Activated CD4-positive, alpha-beta memory T cell treated with anti-CD3 and anti-CD28 coated beads, Interleukin-2, amount 10 ng/mL, durations not matched to agents 7 days and 5 days (primary cell): ENCODE results near the gene WNT1. TPM values are rescaled to one million over a fixed set of nuclear protein-coding genes. Genes with fewer than 3 reads are reported as not detected.

Experiments used
- CTCF ChIA-PET: fragments of 350-600 bp; sonication (Branson Sonifier 250); formaldehyde crosslinking; loops from one replicate; lab custom pipeline; 2021; ENCODE audit warnings: antibody characterized with exemption, inconsistent platforms; lab: Charles Lee
- POLR2A ChIA-PET: fragments of 350-600 bp; sonication (Branson Sonifier 250); formaldehyde crosslinking; loops from one replicate; lab custom pipeline; 2021; ENCODE audit warnings: antibody characterized with exemption; lab: Charles Lee
- DNase-seq: peaks from one replicate; pipeline ENCODE4 v3.0.0-alpha.2; 2020
- H3K27ac Mint-ChIP-seq: one replicate; pipeline ENCODE4 v1.8.0; 2021; ENCODE audit warnings: mild to moderate bottlenecking, mixed read lengths
- H3K27me3 Mint-ChIP-seq: one replicate; pipeline ENCODE4 v1.8.0; 2021; ENCODE audit warnings: mixed read lengths
- H3K36me3 Mint-ChIP-seq: one replicate; pipeline ENCODE4 v1.8.0; 2021; ENCODE audit warnings: low read depth, mixed read lengths
- H3K4me1 Mint-ChIP-seq: one replicate; pipeline ENCODE4 v1.8.0; 2021; ENCODE audit warnings: mixed read lengths
- H3K4me3 Mint-ChIP-seq: one replicate; pipeline ENCODE4 v1.8.0; 2021; ENCODE audit warnings: mild to moderate bottlenecking, mixed read lengths
- H3K9me3 Mint-ChIP-seq: one replicate; pipeline ENCODE4 v1.8.0; 2021; ENCODE audit warnings: mixed read lengths
- total RNA-seq, 2 experiments: library from RNA; stranded (reverse); gene quantifications; one replicate each; pipeline ENCODE4 v1.2.3, GENCODE V29; 2021

Gene WNT1
- total RNA-seq, 2 experiments from 2014 or later = 0.33 to 0.73 TPM

DNA sequence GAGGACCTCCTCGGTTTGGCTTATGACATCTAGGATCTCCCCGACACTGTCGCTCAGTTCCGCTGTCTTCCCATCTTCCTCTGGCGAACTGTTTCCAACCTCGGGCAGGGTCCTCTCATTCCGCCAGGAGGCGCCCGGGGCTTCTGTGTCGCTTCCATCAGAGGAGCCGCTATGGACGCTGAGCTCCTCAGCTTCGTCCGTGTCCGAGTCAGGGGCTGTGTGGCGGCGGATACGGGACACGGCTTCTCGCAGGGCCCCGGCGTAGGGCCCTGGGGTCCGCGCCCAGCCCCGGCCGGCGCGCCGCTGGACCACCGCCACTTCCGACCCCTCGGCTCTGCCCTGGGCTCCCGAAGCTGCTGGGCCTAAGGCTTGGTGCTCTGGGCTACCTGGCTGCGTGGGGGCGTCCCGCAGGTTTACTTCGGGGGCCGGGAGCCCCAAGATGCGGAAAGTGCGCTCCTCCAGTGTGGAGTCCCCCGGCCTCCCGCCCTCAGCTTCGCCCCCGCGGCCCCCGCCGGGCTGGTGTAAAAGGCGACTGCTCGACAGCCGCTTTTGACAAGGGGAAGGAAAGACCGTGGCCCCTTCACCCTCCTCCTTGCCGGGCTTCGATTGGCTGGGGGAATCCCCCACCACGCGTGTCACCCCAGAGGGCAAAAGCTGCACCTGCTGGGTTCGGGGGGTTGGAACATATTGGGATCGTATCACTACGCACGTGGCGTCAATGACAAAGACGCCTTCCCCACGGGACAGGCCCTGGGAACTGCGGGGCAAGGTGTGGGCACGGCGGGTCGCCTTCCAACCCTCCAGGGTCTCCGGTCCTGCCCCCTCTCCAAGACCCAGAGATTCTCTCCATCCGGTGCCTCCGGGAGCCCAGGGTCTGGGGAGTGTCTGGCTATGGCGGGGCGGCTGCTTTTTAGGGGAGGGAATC, 18.9 kb downstream of the WNT1 start:
- CTCF ChIA-PET = interaction anchor here (0.5 to 10.7 kb wide), 24 partner anchors 8 to 648 kb away, joined by 3 to 116 read pairs (median 4); partner anchors contain the start of genes DDX23, DHH, LMBR1L and PRKAG1
- Mint-ChIP-seq H3K4me3 (peak overlapping the region; percentile 16), H3K27ac (no peak overlapping the region), H3K4me1 (peaks cover 33% of the 10 kb centered on the region), H3K36me3 (peaks cover 17% of the 10 kb centered on the region), H3K27me3 (peaks cover 60% of the 10 kb centered on the region), H3K9me3 (no peaks in the 10 kb centered on the region)
- POLR2A ChIA-PET = interaction anchor here (0.6 to 8.2 kb wide), 9 partner anchors 9 to 140 kb away, joined by 3 to 96 read pairs (median 3); partner anchors contain the start of genes FKBP11, PRKAG1 and TUBA1B
- peak; percentile 68 for DNase-seq

DNA sequence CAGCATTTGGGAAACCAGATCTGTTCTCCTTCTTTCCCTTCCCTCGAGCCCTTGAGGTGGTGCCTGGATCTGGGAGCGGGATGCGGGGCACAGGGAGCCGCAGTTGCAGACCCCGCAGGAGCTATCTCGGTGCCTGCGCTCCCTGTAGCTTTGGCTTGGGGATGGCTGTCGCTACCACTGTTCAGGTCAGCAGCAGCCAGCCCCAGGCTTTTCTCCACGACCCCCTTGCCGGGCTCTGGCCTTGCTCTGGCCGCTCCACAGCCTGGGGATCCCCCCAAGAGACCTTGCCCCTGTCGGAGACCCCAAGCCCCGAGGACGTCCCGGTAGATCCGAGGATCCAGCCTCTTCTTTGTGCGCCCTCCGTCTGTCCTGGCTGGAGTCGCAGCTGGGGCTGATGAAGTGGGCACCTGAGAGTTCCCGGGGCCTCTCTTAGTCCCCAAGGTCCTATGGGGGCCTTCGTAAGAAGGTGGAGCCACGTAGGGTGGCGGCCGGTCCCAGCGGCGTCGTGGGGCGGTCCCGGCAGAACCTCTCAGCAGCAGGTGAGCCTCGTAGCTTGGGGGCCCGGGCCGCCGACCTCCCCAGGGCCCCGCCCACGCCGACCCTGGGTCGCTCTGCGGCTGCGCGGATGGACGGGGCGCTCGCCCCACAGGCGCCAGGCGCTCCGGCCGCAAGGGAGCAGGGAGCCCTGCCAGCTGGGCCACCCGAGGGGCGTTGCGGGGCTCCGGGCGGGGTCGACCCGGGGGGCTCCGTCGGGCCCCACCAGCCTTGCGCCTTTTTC, 19.8 kb downstream of the WNT1 start:
- H3K27me3 Mint-ChIP-seq = peaks cover 55% of the 10 kb centered on the region
- DNase-seq = no peak
- H3K9me3 Mint-ChIP-seq = no peaks in the 10 kb centered on the region
- H3K4me3 Mint-ChIP-seq = peak overlapping the region; percentile 53
- peaks cover 33% of the 10 kb centered on the region for H3K4me1 Mint-ChIP-seq
- peaks cover 23% of the 10 kb centered on the region for H3K36me3 Mint-ChIP-seq
- no peak overlapping the region for H3K27ac Mint-ChIP-seq
- CTCF ChIA-PET = interaction anchor here (0.8 to 10.7 kb wide), 15 partner anchors 9 to 182 kb away, joined by 3 to 116 read pairs (median 5); partner anchors contain the start of genes DDX23, DHH, LMBR1L and PRKAG1
- POLR2A ChIA-PET = interaction anchor here (0.9 to 8.2 kb wide), 7 partner anchors 17 to 140 kb away, joined by 3 to 96 read pairs (median 3); partner anchors contain the start of genes ARF3, PRKAG1 and TUBA1B

DNA sequence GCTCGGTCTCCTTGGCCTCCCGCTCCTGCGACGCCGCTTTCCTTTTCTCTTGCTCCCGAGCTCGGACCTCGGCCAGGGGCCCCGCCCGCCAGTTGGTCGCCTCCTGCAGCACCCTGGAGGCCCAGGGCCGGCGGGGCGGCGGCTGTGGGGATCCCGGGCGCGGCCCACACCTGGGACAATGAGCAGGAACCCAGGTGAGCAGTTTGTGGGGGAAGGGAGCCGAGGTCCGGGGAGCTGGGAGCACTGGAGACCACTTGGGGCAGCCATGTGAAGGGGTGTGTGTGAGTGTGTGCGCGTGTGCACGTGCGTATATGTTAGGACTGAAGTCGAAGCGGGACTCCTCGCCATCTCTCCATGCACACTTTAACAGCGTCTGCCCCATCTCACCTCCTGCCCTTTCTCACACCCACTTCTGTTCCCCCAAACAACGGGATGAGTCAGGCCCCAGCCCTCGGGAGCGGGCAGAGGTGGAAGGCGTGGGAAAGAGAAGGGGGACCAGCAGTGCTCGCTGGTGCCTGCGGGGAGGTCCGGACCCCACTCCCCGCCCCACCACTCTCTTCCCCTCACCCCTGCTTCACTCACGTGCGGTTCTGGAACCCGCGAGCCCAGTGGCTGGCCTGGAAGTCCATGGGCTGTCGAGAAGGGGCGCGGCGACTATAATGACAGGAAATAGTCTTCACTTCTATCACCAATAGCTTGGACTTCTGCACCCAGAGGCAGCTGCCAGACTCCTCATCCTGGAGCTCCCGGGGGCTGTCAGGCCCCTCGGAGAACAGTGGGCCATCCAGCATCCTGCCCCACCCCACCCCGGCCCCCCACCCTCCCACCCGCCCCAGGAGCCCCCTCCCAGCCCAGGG, 20.6 kb downstream of the WNT1 start:
- H3K27me3 Mint-ChIP-seq = peaks cover 51% of the 10 kb centered on the region
- peaks cover 33% of the 10 kb centered on the region for H3K4me1 Mint-ChIP-seq
- ChIA-PET CTCF (interaction anchor here (1.1 to 10.7 kb wide), 10 partner anchors 10 to 146 kb away, joined by 3 to 116 read pairs (median 22); partner anchors contain the start of genes DDX23, DHH and PRKAG1), POLR2A (interaction anchor here (0.9 to 8.2 kb wide), 7 partner anchors 9 to 132 kb away, joined by 3 to 96 read pairs (median 3); partner anchors contain the start of genes ARF3, PRKAG1 and WNT1)
- DNase-seq = no peak
- peak overlapping the region; percentile 53 for H3K4me3 Mint-ChIP-seq
- no peaks in the 10 kb centered on the region for H3K9me3 Mint-ChIP-seq
- H3K36me3 Mint-ChIP-seq = peaks cover 30% of the 10 kb centered on the region
- no peak overlapping the region for H3K27ac Mint-ChIP-seq

DNA sequence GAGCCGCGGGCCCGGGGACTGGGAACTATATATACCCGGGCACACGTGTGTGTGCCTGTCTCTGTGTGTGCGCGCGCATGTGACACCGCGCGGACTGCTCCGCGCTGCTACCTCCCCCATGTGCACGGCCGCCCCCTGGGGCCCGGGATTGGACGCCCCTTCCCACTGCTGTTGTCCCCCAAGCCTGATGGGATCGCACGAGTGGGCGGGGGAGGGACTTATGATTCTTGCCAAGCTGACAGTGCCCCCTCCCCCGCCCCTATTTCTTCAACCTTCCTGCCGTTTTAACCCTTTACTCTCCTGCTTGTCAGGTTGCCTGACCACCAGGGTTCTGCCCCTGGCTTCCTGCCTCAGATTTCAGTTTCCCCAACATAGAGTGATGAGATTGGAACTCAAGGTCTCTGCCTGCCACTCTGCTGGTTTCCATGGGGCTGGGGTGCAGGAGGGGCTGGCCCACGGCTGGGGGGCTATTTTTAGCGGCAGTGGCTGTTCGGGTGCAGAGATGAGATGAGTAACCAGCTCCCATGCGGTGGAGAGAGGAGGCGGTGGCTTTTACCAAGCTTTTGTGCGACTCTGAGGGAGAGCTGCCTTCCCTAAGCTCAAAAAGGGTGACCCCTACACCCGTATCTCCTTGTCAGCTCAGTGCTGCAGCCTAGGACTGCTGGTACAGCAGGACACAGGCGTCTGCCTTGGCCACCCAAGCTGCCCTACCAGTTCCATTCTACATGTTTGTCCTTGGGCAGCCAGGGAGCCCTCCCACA, 21.4 kb downstream of the WNT1 start, which contains the start of gene DDN:
DDN (minus strand) TSS at position 5 of the 761 bp plus-strand sequence. CDS start 88 bp downstream, outside the sequence.
- CTCF ChIA-PET = interaction anchor here (1.1 to 10.7 kb wide), 7 partner anchors 11 to 95 kb away, joined by 3 to 116 read pairs (median 7); partner anchors contain the start of genes DHH and PRKAG1
- peak; percentile 43 for DNase-seq
- peak within 1 kb of the TSS; percentile 56 for H3K4me3 Mint-ChIP-seq
- H3K4me1 Mint-ChIP-seq = peaks cover 33% of the 10 kb centered on the region
- H3K36me3 Mint-ChIP-seq = peaks cover 33% of the 10 kb centered on the region
- peaks cover 42% of the 10 kb centered on the region for H3K27me3 Mint-ChIP-seq
- no peak within 1 kb of the TSS for H3K27ac Mint-ChIP-seq
- POLR2A ChIA-PET = interaction anchor here (0.7 to 8.2 kb wide), 8 partner anchors 9 to 147 kb away, joined by 3 to 96 read pairs (median 4); partner anchors contain the start of genes PRKAG1 and WNT1
- H3K9me3 Mint-ChIP-seq = no peaks in the 10 kb centered on the region

DNA sequence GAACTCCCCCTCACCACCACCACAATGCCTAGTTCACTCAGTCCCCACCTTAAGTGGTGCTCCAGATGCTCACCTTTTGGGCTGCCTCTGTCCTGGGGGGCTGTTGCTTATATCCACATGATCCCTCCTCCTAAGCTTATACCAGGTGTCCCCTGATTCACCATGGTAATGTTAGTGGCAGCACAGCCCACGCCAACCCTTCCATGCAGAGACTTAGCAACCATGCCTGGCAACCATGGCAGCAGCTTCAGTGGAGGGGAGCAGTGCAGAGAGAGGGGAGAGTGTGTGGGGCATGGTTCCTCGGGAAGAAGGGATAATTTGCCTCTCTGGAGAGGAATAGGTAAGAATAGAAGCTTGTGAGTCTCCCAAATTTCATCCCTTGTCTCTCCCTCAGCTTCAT, 22.2 kb downstream of the WNT1 start:
- no peaks in the 10 kb centered on the region for H3K9me3 Mint-ChIP-seq
- H3K27ac Mint-ChIP-seq = no peak overlapping the region
- POLR2A ChIA-PET = interaction anchor here (0.7 to 8.2 kb wide), 4 partner anchors 12 to 130 kb away, joined by 4 to 96 read pairs (median 5); partner anchors contain the start of gene PRKAG1
- DNase-seq = no peak
- CTCF ChIA-PET = interaction anchor here (0.5 to 10.7 kb wide), 7 partner anchors 12 to 793 kb away, joined by 4 to 116 read pairs (median 7); partner anchors contain the start of genes DHH and PRKAG1
- no peak overlapping the region for H3K4me3 Mint-ChIP-seq
- H3K4me1 Mint-ChIP-seq = peaks cover 30% of the 10 kb centered on the region
- H3K36me3 Mint-ChIP-seq = peaks cover 41% of the 10 kb centered on the region
- H3K27me3 Mint-ChIP-seq = peaks cover 37% of the 10 kb centered on the region

DNA sequence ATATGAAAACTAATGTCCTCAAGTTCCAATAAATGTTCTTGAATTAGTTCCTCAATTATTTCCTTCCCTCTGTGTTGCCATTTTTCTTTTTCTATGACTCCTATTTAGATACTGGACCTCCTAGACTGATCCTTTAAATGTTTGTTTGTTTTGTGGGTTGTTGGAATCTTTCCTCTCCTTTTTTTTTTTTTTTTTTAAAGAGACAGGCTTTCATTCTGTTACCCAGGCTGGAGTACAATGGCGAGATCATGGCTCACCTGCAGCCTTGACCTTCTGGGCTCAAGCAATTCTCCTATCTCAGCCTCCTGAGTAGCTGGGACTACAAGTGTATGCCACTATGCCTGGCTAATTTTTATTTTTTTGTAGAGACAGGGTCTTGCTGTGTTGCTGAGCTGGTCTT, 30.8 kb downstream of the WNT1 start:
- Mint-ChIP-seq H3K9me3 (no peaks in the 10 kb centered on the region), H3K27me3 (no peaks in the 10 kb centered on the region), H3K4me1 (no peaks in the 10 kb centered on the region), H3K27ac (no peak overlapping the region), H3K4me3 (no peak overlapping the region), H3K36me3 (peaks cover 41% of the 10 kb centered on the region)
- ChIA-PET POLR2A (interaction anchor here (0.8 kb wide), 1 partner anchor 9 kb away, joined by 3 read pairs; no protein-coding TSS in a partner anchor), CTCF (interaction anchor here (1.2 to 1.7 kb wide), 3 partner anchors 11 to 21 kb away, joined by 4 to 10 read pairs (median 6); no protein-coding TSS in a partner anchor)
- no peak for DNase-seq

DNA sequence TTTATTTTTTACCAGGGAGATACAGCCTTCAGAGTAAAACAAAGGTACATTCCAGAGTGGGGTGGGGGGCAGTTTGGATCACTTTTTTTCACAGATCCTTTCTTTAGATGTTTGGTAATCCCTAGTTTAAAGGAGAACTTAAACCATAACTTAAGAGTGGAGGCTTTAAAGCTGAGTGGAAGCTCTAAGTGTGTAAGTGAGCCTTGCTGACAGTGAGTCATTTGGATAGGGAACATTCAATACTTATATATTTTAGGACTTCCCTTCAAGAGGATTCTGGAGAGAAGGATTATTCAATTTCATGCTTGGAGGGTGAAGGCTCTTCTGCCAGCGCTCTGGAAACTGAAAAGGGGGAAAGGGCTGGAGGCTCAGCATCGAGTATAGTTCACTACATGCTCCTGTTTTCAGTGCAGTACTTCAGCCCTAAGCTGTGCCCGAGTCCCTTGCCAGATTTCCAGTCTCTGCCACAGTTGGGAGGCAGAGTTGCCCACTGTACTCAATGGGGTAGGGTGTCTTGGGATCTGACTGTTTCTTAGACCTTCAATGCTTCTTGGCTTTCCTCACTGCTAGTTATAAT, 32.1 kb downstream of the WNT1 start:
- Mint-ChIP-seq H3K9me3 (no peaks in the 10 kb centered on the region), H3K4me3 (no peak overlapping the region), H3K27ac (no peak overlapping the region), H3K36me3 (peaks cover 35% of the 10 kb centered on the region), H3K27me3 (no peaks in the 10 kb centered on the region), H3K4me1 (peaks cover 8% of the 10 kb centered on the region)
- DNase-seq = no peak
- ChIA-PET CTCF (interaction anchor here (1.7 to 8.4 kb wide), 2 partner anchors 22 kb away, joined by 10 to 40 read pairs; no protein-coding TSS in a partner anchor), POLR2A (no interaction called here)

DNA sequence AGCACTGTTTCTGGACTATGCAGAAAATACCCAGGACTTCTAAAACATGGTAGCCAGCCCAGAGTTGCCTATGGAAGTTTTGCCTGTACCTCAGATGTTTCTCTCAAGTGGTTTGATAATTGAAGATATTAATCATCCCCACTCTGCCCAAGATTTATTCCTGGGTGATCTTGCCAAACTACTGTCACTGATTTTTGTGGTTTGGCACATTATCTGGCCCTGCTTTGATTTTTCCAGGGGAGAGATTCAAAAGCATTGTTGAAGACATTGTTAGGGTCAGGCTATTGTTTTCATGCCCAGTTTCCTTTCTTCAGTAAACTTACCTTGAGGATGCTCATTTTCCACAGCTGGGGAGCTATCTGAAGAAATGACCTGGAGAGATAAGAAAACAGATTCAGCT, 34.6 kb downstream of the WNT1 start:
- no peak for DNase-seq
- CTCF ChIA-PET = interaction anchor here (1.4 to 8.4 kb wide), 3 partner anchors 14 to 31 kb away, joined by 4 to 116 read pairs (median 40); partner anchors contain the start of gene DDN
- POLR2A ChIA-PET = interaction anchor here (1.6 to 7.5 kb wide), 2 partner anchors 12 to 118 kb away, joined by 5 to 96 read pairs; partner anchors contain the start of genes DDN and TUBA1B
- H3K27ac Mint-ChIP-seq = no peak overlapping the region
- no peaks in the 10 kb centered on the region for H3K27me3 Mint-ChIP-seq
- no peaks in the 10 kb centered on the region for H3K9me3 Mint-ChIP-seq
- H3K4me3 Mint-ChIP-seq = no peak overlapping the region
- peaks cover 42% of the 10 kb centered on the region for H3K36me3 Mint-ChIP-seq
- H3K4me1 Mint-ChIP-seq = peaks cover 30% of the 10 kb centered on the region

DNA sequence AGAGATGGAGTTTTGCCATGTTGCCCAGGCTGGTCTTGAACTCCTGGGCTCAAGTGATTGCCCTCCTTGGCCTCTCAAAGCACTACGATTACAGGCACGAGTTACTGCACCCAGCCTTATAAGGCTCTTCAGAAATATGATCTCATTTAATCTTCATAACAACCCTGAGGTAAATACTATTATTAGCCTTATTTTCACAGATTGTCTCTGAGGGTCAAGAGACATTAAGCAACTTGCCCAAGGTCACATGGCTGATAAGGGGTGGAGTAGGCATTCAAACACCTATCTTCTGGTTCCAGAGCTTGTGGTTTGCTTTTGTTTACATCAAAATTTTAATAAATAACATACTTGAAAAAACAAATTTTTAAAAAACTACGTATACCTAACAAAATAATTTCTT, 35.3 kb downstream of the WNT1 start:
- Mint-ChIP-seq H3K36me3 (peaks cover 43% of the 10 kb centered on the region), H3K9me3 (no peaks in the 10 kb centered on the region), H3K4me3 (no peak overlapping the region), H3K27me3 (no peaks in the 10 kb centered on the region), H3K27ac (no peak overlapping the region), H3K4me1 (peaks cover 33% of the 10 kb centered on the region)
- CTCF ChIA-PET = interaction anchor here (1.2 to 8.4 kb wide), 6 partner anchors 8 to 85 kb away, joined by 3 to 116 read pairs (median 6); partner anchors contain the start of gene DDN
- POLR2A ChIA-PET = interaction anchor here (1.6 to 7.5 kb wide), 2 partner anchors 13 to 117 kb away, joined by 5 to 96 read pairs; partner anchors contain the start of genes DDN and TUBA1B
- no peak for DNase-seq

DNA sequence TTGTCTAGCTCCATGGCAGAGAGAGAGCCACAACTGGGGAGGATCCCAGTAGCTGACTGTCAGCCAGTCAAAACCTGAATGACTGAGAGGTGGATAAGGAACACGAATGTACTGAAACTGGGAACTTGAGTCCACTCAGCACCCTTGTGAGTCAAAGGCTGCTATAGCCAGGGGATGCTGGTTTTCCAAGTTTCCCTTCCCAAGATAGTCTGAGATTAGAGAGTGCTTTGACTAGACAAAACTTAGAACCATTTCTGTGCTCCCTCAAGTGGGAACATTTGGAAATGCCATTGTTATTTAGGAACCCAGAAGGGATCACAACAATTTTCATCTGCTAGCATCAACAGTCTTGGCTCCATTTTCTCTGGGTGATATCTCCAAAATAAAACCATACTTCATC, 36.4 kb downstream of the WNT1 start:
- CTCF ChIA-PET = interaction anchor here (1.1 to 8.4 kb wide), 5 partner anchors 9 to 96 kb away, joined by 3 to 116 read pairs (median 7); partner anchors contain the start of genes DDN and LMBR1L
- DNase-seq = no peak
- peaks cover 41% of the 10 kb centered on the region for H3K4me1 Mint-ChIP-seq
- no peak overlapping the region for H3K4me3 Mint-ChIP-seq
- POLR2A ChIA-PET = interaction anchor here (1.6 to 7.5 kb wide), 3 partner anchors 14 to 173 kb away, joined by 4 to 96 read pairs (median 4); partner anchors contain the start of genes DDN and DDX23
- H3K9me3 Mint-ChIP-seq = no peaks in the 10 kb centered on the region
- peaks cover 43% of the 10 kb centered on the region for H3K36me3 Mint-ChIP-seq
- no peak overlapping the region for H3K27ac Mint-ChIP-seq
- no peaks in the 10 kb centered on the region for H3K27me3 Mint-ChIP-seq
